ENCODE data around the gene PARD3.

DNA sequence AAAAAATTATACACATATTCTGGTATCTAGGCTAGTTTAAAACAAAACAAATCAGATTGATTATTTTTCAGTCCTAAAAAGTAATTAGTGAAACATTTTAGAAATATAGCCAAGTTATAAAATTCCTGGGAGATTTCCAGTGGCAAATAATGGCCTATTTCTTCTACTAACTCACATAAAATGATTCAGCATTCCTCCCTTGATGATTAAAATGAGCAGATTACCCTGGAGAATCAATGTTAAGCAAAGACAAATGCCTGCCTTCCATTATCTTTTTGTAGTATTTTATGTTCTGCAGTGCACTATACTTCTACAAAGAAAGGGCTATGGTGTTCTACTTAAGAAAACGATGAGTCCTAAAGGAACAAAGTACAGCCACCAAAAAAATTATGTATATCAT is 53.6 kb downstream of the PARD3 start:
- no peak for TF ChIP-seq POLR2A (IDR thresholded peaks at IDR 0.05)
- TF ChIP-seq, protein P1, sequence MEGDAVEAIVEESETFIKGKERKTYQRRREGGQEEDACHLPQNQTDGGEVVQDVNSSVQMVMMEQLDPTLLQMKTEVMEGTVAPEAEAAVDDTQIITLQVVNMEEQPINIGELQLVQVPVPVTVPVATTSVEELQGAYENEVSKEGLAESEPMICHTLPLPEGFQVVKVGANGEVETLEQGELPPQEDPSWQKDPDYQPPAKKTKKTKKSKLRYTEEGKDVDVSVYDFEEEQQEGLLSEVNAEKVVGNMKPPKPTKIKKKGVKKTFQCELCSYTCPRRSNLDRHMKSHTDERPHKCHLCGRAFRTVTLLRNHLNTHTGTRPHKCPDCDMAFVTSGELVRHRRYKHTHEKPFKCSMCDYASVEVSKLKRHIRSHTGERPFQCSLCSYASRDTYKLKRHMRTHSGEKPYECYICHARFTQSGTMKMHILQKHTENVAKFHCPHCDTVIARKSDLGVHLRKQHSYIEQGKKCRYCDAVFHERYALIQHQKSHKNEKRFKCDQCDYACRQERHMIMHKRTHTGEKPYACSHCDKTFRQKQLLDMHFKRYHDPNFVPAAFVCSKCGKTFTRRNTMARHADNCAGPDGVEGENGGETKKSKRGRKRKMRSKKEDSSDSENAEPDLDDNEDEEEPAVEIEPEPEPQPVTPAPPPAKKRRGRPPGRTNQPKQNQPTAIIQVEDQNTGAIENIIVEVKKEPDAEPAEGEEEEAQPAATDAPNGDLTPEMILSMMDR (IDR thresholded peaks at IDR 0.05): no peak
